GM10266 (cell line): ENCODE results near the gene CCDC146.

Source experiments
- DNase-seq: peaks from one replicate; pipeline ENCODE4 v3.0.0; 2012; ENCODE audit errors: extremely low spot score
- CTCF ChIP-seq: IDR thresholded peaks from 2 replicates; pipeline ENCODE4 v1.5.1; 2012; ENCODE audit warnings: mild to moderate bottlenecking, low read depth; ENCODE audit not compliant: control insufficient read depth, insufficient read depth; ENCODE audit errors: missing control alignments

CCDC146 gene

GRCh38 chr7:77254429-77254828 is 132.0 kb downstream of the CCDC146 start:
- no peak for TF ChIP-seq CTCF
- no peak for DNase-seq

- DNase-seq = no peak
- TF ChIP-seq CTCF = no peak
These were observed 132.5 kb downstream of the CCDC146 start for GRCh38 chr7:77254915-77255314.

GRCh38 chr7:77258014-77258413 is 135.6 kb downstream of the CCDC146 start:
- TF ChIP-seq CTCF = no peak
- DNase-seq = no peak

GRCh38 chr7:77258593-77258992 is 136.2 kb downstream of the CCDC146 start:
- TF ChIP-seq CTCF = no peak
- no peak for DNase-seq

GRCh38 chr7:77262316-77262715 is 139.9 kb downstream of the CCDC146 start:
- no peak for TF ChIP-seq CTCF
- no peak for DNase-seq

- DNase-seq = no peak
- TF ChIP-seq CTCF = no peak
These were observed 143.3 kb downstream of the CCDC146 start for GRCh38 chr7:77265666-77266065.

- no peak for TF ChIP-seq CTCF
These were observed 143.9 kb downstream of the CCDC146 start for GRCh38 chr7:77266291-77266794.

More at GRCh38 chr7:77266291-77266794, 143.9 kb downstream of the CCDC146 start:
- peak; percentile 67 for DNase-seq
